ENCODE data around the gene KRT71.

The KRT71 gene

GRCh38 chr12:52581066-52581465 lies 28.1 kb upstream of the KRT71 start:
- TF ChIP-seq CTCF (IDR thresholded peaks at IDR 0.05; ENCODE audit: insufficient read depth, low read length, poor library complexity, severe bottlenecking) = no peak
- no peaks in the 10 kb centered on the region for H3K36me3 ChIP-seq (ENCODE audit: control insufficient read depth, insufficient read depth, low read length)
- no peak overlapping the region for H3K4me3 ChIP-seq (replicated peaks; ENCODE audit: low read depth, low read length)
- no peak for DNase-seq (ENCODE audit: extremely low read depth, insufficient read length)
- peaks cover 6% of the 10 kb centered on the region for H3K27me3 ChIP-seq (replicated peaks; ENCODE audit: control insufficient read depth, insufficient read depth, low read length)

GRCh38 chr12:52580496-52580895 lies 27.6 kb upstream of the KRT71 start:
- no peak for TF ChIP-seq CTCF (IDR thresholded peaks at IDR 0.05; ENCODE audit: insufficient read depth, low read length, poor library complexity, severe bottlenecking)
- no peak for DNase-seq (ENCODE audit: extremely low read depth, insufficient read length)
- Histone ChIP-seq H3K36me3 (ENCODE audit: control insufficient read depth, insufficient read depth, low read length) (no peaks in the 10 kb centered on the region), H3K27me3 (replicated peaks; ENCODE audit: control insufficient read depth, insufficient read depth, low read length) (peaks cover 6% of the 10 kb centered on the region), H3K4me3 (replicated peaks; ENCODE audit: low read depth, low read length) (no peak overlapping the region)

GRCh38 chr12:52579468-52580465 lies 26.8 kb upstream of the KRT71 start:
- Histone ChIP-seq H3K27me3 (replicated peaks; ENCODE audit: control insufficient read depth, insufficient read depth, low read length) (peaks cover 6% of the 10 kb centered on the region), H3K36me3 (ENCODE audit: control insufficient read depth, insufficient read depth, low read length) (no peaks in the 10 kb centered on the region), H3K4me3 (replicated peaks; ENCODE audit: low read depth, low read length) (no peak overlapping the region)
- DNase-seq (ENCODE audit: extremely low read depth, insufficient read length) = no peak
- no peak for TF ChIP-seq CTCF (IDR thresholded peaks at IDR 0.05; ENCODE audit: insufficient read depth, low read length, poor library complexity, severe bottlenecking)

DNA sequence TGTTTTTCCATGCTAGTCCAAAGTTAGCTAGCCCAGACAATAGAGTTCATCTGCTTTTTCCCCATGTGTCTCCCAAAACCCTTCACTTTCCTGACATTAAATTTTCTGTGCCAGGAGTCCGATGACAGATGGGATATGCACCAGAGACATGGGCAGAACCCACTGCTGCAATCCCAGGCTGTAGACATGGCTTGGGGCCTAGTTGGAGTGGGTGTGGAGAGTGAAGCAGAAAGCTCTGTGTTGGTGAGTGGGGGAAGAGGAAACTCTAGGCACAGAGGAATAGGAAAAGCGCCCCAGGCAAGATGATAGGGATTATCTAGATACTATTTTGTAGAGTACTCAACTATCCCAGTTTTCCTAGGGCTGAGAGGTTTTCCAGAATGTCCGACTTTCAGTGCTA lies 25.5 kb upstream of the KRT71 start:
- TF ChIP-seq CTCF (IDR thresholded peaks at IDR 0.05; ENCODE audit: insufficient read depth, low read length, poor library complexity, severe bottlenecking) = no peak
- no peak for DNase-seq (ENCODE audit: extremely low read depth, insufficient read length)
- H3K36me3 ChIP-seq (ENCODE audit: control insufficient read depth, insufficient read depth, low read length) = no peaks in the 10 kb centered on the region
- no peak overlapping the region for H3K4me3 ChIP-seq (replicated peaks; ENCODE audit: low read depth, low read length)
- peaks cover 6% of the 10 kb centered on the region for H3K27me3 ChIP-seq (replicated peaks; ENCODE audit: control insufficient read depth, insufficient read depth, low read length)

- DNase-seq (ENCODE audit: extremely low read depth, insufficient read length) = no peak
- Histone ChIP-seq H3K36me3 (ENCODE audit: control insufficient read depth, insufficient read depth, low read length) (no peaks in the 10 kb centered on the region), H3K27me3 (replicated peaks; ENCODE audit: control insufficient read depth, insufficient read depth, low read length) (peaks cover 6% of the 10 kb centered on the region), H3K4me3 (replicated peaks; ENCODE audit: low read depth, low read length) (no peak overlapping the region)
- no peak for TF ChIP-seq CTCF (IDR thresholded peaks at IDR 0.05; ENCODE audit: insufficient read depth, low read length, poor library complexity, severe bottlenecking)
Observed at GRCh38 chr12:52577316-52577715, 24.4 kb upstream of the KRT71 start.

Measured in GM06990 (cell line).